ENCODE results near the gene FAM210B. TPM values are rescaled to one million over a fixed set of nuclear protein-coding genes. Genes with fewer than 3 reads are reported as not detected.

FAM210B gene
- total RNA-seq, 2 experiments from 2014 or later, result 8.4 to 9.7 TPM

Other genes starting within 250 kb of the FAM210B start
- gene MC3R, start 110.2 kb upstream of the FAM210B start, total RNA-seq, result not detected
- 10 to 100 TPM; 73.6 to 83.0 TPM for gene AURKA, start 33.2 kb downstream of the FAM210B start, total RNA-seq
- gene CSTF1, start 33.7 kb downstream of the FAM210B start, total RNA-seq, result 10 to 100 TPM; 61.8 to 62.4 TPM
- 1 to 10 TPM; 8.6 to 9.0 TPM for gene CASS4, start 53.3 kb downstream of the FAM210B start, total RNA-seq
- 100 to 1,000 TPM; 106 to 107 TPM for gene RTF2, start 109.7 kb downstream of the FAM210B start, total RNA-seq
- gene FAM209A, start 165.8 kb downstream of the FAM210B start, total RNA-seq, result 1 to 10 TPM; 2.7 to 3.2 TPM
- gene FAM209B, start 174.3 kb downstream of the FAM210B start, total RNA-seq, result 1 to 10 TPM in 1 of 2 experiments, under 1 TPM in 1; 0.89 to 1.9 TPM